Keratinocyte (primary cell): ENCODE results near the gene PRKN. TPM values are rescaled to one million over a fixed set of nuclear protein-coding genes. Genes with fewer than 3 reads are reported as not detected.

Source experiments
- DNase-seq: peaks from one replicate; pipeline ENCODE4 v3.0.0-alpha.2; 2011; ENCODE audit warnings: low read depth, missing footprints, low spot score
- FAIRE-seq: peaks from 2 replicates; lab custom pipeline; 2011; peaks lifted over from hg19 to GRCh38; lab: Jason Lieb, UNC
- H2AFZ ChIP-seq: 2 replicates; pipeline ENCODE4 v1.6.0; 2012; ENCODE audit warnings: low read length, control low read depth, inconsistent platforms; ENCODE audit not compliant: control insufficient read depth
- H3K27ac ChIP-seq: 2 replicates; pipeline ENCODE4 v1.5.1; 2011; ENCODE audit warnings: low read length; ENCODE audit not compliant: control insufficient read depth, insufficient read depth
- H3K27me3 ChIP-seq: 3 replicates; pipeline ENCODE4 v1.6.0; 2011; ENCODE audit warnings: low read length; ENCODE audit not compliant: control insufficient read depth, insufficient read depth; ENCODE audit errors: extremely low read depth
- H3K36me3 ChIP-seq, 2 experiments: 2 replicates in 1 of 2; 3 replicates in 1 of 2; pipeline ENCODE4 v1.5.1; 2011; ENCODE audit warnings: low read length in 2 of 2, mild to moderate bottlenecking in 1 of 2; ENCODE audit not compliant: control insufficient read depth in 2 of 2, insufficient read depth in 2 of 2; ENCODE audit errors: extremely low read depth in 1 of 2
- H3K4me1 ChIP-seq: 3 replicates; pipeline ENCODE4 v1.5.1; 2011; ENCODE audit warnings: low read length; ENCODE audit not compliant: control insufficient read depth, insufficient read depth; ENCODE audit errors: extremely low read depth
- H3K4me2 ChIP-seq: 3 replicates; pipeline ENCODE4 v1.6.0; 2011; ENCODE audit warnings: low read depth, low read length; ENCODE audit not compliant: control insufficient read depth, insufficient read depth; ENCODE audit errors: extremely low read depth
- H3K4me3 ChIP-seq, 3 experiments: fragments of 200-600 bp in 1 of 3; sonication (generic) in 1 of 3; 2 replicates in 2 of 3; 3 replicates in 1 of 3; pipeline ENCODE4 v1.5.1; 2011 to 2016; ENCODE audit warnings: low read length in 3 of 3, mild to moderate bottlenecking in 3 of 3, control low read depth in 2 of 3, inconsistent platforms in 1 of 3, low read depth in 1 of 3, mixed read lengths in 1 of 3, mixed run types in 1 of 3, moderate library complexity in 1 of 3; ENCODE audit not compliant: control insufficient read depth in 2 of 3, insufficient read depth in 2 of 3; ENCODE audit errors: extremely low read depth in 1 of 3
- H3K79me2 ChIP-seq: 2 replicates; pipeline ENCODE4 v1.6.0; 2012; ENCODE audit warnings: low read length; ENCODE audit not compliant: control insufficient read depth, insufficient read depth
- H3K9ac ChIP-seq: 3 replicates; pipeline ENCODE4 v1.6.0; 2011; ENCODE audit warnings: low read length; ENCODE audit not compliant: control insufficient read depth, insufficient read depth; ENCODE audit errors: extremely low read depth
- H3K9me1 ChIP-seq: 3 replicates; pipeline ENCODE4 v1.6.0; 2011; ENCODE audit warnings: low read length; ENCODE audit not compliant: control insufficient read depth, insufficient read depth; ENCODE audit errors: extremely low read depth
- H3K9me3 ChIP-seq: 2 replicates; pipeline ENCODE4 v1.5.1; 2012; ENCODE audit warnings: low read depth, low read length; ENCODE audit not compliant: control insufficient read depth
- H4K20me1 ChIP-seq: 3 replicates; pipeline ENCODE4 v1.6.0; 2011; ENCODE audit warnings: low read length; ENCODE audit not compliant: control insufficient read depth, insufficient read depth; ENCODE audit errors: extremely low read depth
- EZH2 ChIP-seq: IDR thresholded peaks from one replicate; pipeline ENCODE4 v1.6.1; 2012; ENCODE audit warnings: inconsistent platforms, mild to moderate bottlenecking, low read length, moderate library complexity
- dilution Hi-C: fragments of 300-500 bp; cut with MboI; formaldehyde crosslinking; loops from one replicate; pipeline ENCODE4 v1.7.0; 2020; ENCODE audit warnings: low sequenced_read_pairs; ENCODE audit not compliant: extremely low pct_ligation_motif_present
- polyA plus RNA-seq, 5 experiments: library from polyadenylated mRNA; depleted of rRNA in 3 of 5; stranded (reverse) in 3 of 5; stranded (forward) in 1 of 5; unstranded in 1 of 5; fragments of >200 nt; gene quantifications; 1 replicate in 1 of 5; 2 replicates in 3 of 5; 3 replicates in 1 of 5; pipeline versions ENCODE4 v1.2.1 to v1.2.3, GENCODE V29; 2011 to 2012; ENCODE audit warnings: missing spikeins in 2 of 5, low read depth in 1 of 5, low replicate concordance in 1 of 5
- TF ChIP-seq, protein P1 (sequence below), 3 experiments: IDR thresholded peaks in 1 of 3; conservative IDR thresholded peaks in 1 of 3; optimal IDR thresholded peaks in 1 of 3; 2 replicates in 2 of 3; 3 replicates in 1 of 3; pipeline versions ENCODE3 to v1.5.1; 2011; ENCODE audit warnings: low read length in 3 of 3, mild to moderate bottlenecking in 3 of 3, moderate library complexity in 2 of 3, control low read depth in 1 of 3, inconsistent platforms in 1 of 3; ENCODE audit not compliant: insufficient read depth in 2 of 3; ENCODE audit errors: extremely low read depth in 1 of 3

Gene PRKN
- polyA plus RNA-seq, 1 donor (not counting 4 experiments of a cell fraction or from before 2014, with no cell fraction given): 0.67 TPM

DNA sequence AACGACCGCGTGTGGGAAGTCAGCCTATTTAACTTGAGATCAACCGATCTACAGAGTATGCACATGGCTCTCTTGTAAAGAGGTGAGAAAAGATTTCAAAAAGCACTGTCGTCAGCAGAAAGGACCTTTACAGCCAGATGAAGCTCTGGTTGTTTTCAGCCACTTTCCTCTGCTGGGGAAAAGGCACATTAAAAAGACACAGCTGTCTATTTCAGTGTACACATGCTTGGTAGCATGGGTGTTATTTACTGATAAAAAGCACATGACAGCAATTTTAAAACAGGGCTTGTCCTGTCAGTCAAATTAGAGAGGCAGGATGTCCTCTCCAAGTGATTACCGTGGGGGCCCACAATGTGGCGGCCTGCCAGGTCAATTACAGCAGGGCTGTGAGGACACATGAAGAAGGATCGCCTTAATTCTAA, 188.9 kb downstream of the PRKN start:
- H2AFZ ChIP-seq: no peak overlapping the region
- no peaks in the 10 kb centered on the region for H4K20me1 ChIP-seq
- dilution Hi-C loops: no loop called here
- no peaks in the 10 kb centered on the region for H3K9me3 ChIP-seq
- no peak for FAIRE-seq
- no peak overlapping the region for H3K4me3 ChIP-seq
- no peaks in the 10 kb centered on the region for H3K36me3 ChIP-seq
- no peaks in the 10 kb centered on the region for H3K27me3 ChIP-seq
- no peak for DNase-seq
- H3K27ac ChIP-seq: no peak overlapping the region
- no peaks in the 10 kb centered on the region for H3K9me1 ChIP-seq
- H3K9ac ChIP-seq: no peak overlapping the region
- TF ChIP-seq, protein P1, sequence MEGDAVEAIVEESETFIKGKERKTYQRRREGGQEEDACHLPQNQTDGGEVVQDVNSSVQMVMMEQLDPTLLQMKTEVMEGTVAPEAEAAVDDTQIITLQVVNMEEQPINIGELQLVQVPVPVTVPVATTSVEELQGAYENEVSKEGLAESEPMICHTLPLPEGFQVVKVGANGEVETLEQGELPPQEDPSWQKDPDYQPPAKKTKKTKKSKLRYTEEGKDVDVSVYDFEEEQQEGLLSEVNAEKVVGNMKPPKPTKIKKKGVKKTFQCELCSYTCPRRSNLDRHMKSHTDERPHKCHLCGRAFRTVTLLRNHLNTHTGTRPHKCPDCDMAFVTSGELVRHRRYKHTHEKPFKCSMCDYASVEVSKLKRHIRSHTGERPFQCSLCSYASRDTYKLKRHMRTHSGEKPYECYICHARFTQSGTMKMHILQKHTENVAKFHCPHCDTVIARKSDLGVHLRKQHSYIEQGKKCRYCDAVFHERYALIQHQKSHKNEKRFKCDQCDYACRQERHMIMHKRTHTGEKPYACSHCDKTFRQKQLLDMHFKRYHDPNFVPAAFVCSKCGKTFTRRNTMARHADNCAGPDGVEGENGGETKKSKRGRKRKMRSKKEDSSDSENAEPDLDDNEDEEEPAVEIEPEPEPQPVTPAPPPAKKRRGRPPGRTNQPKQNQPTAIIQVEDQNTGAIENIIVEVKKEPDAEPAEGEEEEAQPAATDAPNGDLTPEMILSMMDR (optimal IDR thresholded peaks at IDR 0.05 in 1 of 3, IDR thresholded peaks at IDR 0.05 in 1 of 3, conservative IDR thresholded peaks at IDR 0.05 in 1 of 3; ENCODE audit: extremely low read depth in 1 of 3, insufficient read depth in 2 of 3, low read length in 3 of 3): no peak
- no peak for TF ChIP-seq EZH2
- H3K79me2 ChIP-seq: no peaks in the 10 kb centered on the region
- no peaks in the 10 kb centered on the region for H3K4me1 ChIP-seq
- no peak overlapping the region for H3K4me2 ChIP-seq

DNA sequence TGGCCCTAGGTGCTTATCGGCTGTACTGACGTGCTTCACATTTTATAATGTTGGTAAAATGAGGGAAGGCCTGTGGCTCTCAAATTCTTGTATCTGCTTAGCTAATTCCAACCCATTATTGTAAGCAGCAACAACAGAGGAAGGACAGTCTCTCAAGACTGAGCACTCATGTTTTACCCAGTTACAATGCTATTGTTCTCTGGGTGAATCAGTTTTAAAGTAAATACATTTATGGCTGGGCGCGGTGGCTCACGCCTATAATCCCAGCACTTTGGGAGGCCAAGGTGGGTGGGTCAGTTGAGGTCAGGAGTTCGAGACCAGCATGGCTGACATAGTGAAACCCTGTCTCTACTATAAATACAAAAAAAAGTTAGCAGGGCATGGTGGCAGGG, 194.6 kb downstream of the PRKN start:
- no peaks in the 10 kb centered on the region for H3K27me3 ChIP-seq
- no peak overlapping the region for H3K9ac ChIP-seq
- TF ChIP-seq EZH2: no peak
- H3K79me2 ChIP-seq: no peaks in the 10 kb centered on the region
- no peaks in the 10 kb centered on the region for H3K4me1 ChIP-seq
- no peak overlapping the region for H3K4me2 ChIP-seq
- H3K27ac ChIP-seq: no peak overlapping the region
- no peak overlapping the region for H2AFZ ChIP-seq
- no peaks in the 10 kb centered on the region for H3K36me3 ChIP-seq
- H3K9me1 ChIP-seq: no peaks in the 10 kb centered on the region
- no peak overlapping the region for H3K4me3 ChIP-seq
- dilution Hi-C loops: no loop called here
- no peak for FAIRE-seq
- no peaks in the 10 kb centered on the region for H4K20me1 ChIP-seq
- no peaks in the 10 kb centered on the region for H3K9me3 ChIP-seq
- no peak for DNase-seq
